GM12878 (cell line): ENCODE measurements around the gene CEP250. TPM values are rescaled to one million over a fixed set of nuclear protein-coding genes. Genes with fewer than 3 reads are reported as not detected.

Source experiments
- ATF7 ChIP-seq: fragments of 450-650 bp; IDR thresholded peaks from 2 replicates; pipeline ENCODE4 v1.6.1; 2016; ENCODE audit warnings: low read depth, mild to moderate bottlenecking
- BMI1 ChIP-seq: fragments of 450-650 bp; IDR thresholded peaks from 2 replicates; pipeline ENCODE4 v1.6.1; 2016; ENCODE audit warnings: mild to moderate bottlenecking, moderate library complexity, borderline replicate concordance
- CEBPZ ChIP-seq: fragments of 150-350 bp; IDR thresholded peaks from 2 replicates; pipeline ENCODE4 v1.6.1; 2016; ENCODE audit warnings: low read depth, low read length
- CREM ChIP-seq: IDR thresholded peaks from 2 replicates; pipeline ENCODE4 v1.6.1; 2014; ENCODE audit warnings: antibody characterized with exemption, low read depth
- DPF2 ChIP-seq: fragments of 450-650 bp; IDR thresholded peaks from 2 replicates; pipeline ENCODE4 v1.6.1; 2017; ENCODE audit warnings: mild to moderate bottlenecking
- FOXK2 ChIP-seq: fragments of 450-650 bp; IDR thresholded peaks from 2 replicates; pipeline ENCODE4 v1.6.1; 2017; ENCODE audit warnings: mild to moderate bottlenecking, moderate library complexity
- HDAC6 ChIP-seq: fragments of 200-600 bp; sonication (generic); IDR thresholded peaks from one replicate; pipeline ENCODE4 v1.8.0; 2017; ENCODE audit warnings: antibody characterized with exemption; ENCODE audit not compliant: unreplicated experiment
- IRF4 ChIP-seq: IDR thresholded peaks from 2 replicates; pipeline ENCODE4 v1.6.1; 2011; ENCODE audit warnings: low read depth, low read length
- MTA2 ChIP-seq: fragments of 450-650 bp; IDR thresholded peaks from 2 replicates; pipeline ENCODE4 v1.6.1; 2016; ENCODE audit warnings: low read depth, mild to moderate bottlenecking, moderate library complexity
- NFYA ChIP-seq: IDR thresholded peaks from 2 replicates; pipeline ENCODE4 v1.6.1; 2011; ENCODE audit warnings: low read depth, mild to moderate bottlenecking, low read length, improper control_type of control experiment, borderline replicate concordance
- NR2C1 ChIP-seq: fragments of 450-650 bp; IDR thresholded peaks from 2 replicates; pipeline ENCODE4 v1.6.1; 2017; ENCODE audit warnings: antibody characterized with exemption, mild to moderate bottlenecking, moderate library complexity
- NR2F1 ChIP-seq: fragments of 450-650 bp; conservative IDR thresholded peaks from 2 replicates; pipeline ENCODE4 v1.6.1; 2017; ENCODE audit warnings: mild to moderate bottlenecking
- PAX8 ChIP-seq: fragments of 450-650 bp; IDR thresholded peaks from 2 replicates; pipeline ENCODE4 v1.6.1; 2017; ENCODE audit warnings: mild to moderate bottlenecking, moderate library complexity
- POLR2AphosphoS5 ChIP-seq: IDR thresholded peaks from 2 replicates; pipeline ENCODE4 v1.6.1; 2011; ENCODE audit warnings: mild to moderate bottlenecking, low read length, inconsistent platforms
- PRDM15 ChIP-seq: fragments of 450-650 bp; formaldehyde crosslinking; IDR thresholded peaks from 2 replicates; pipeline ENCODE4 v1.4.0; 2020; ENCODE audit warnings: mild to moderate bottlenecking, moderate library complexity
- RBBP5 ChIP-seq: fragments of 200-600 bp; sonication (generic); conservative IDR thresholded peaks from 2 replicates; pipeline ENCODE4 v1.6.1; 2016
- RUNX3 ChIP-seq: IDR thresholded peaks from 2 replicates; pipeline ENCODE4 v1.6.1; 2012; ENCODE audit warnings: low read length, inconsistent platforms
- SRF ChIP-seq, 2 experiments: IDR thresholded peaks; 2 replicates each; pipeline ENCODE4 v1.6.1; 2011; ENCODE audit warnings: low read depth in 2 of 2, low read length in 2 of 2, mild to moderate bottlenecking in 1 of 2, moderate library complexity in 1 of 2
- TAF1 ChIP-seq: IDR thresholded peaks from 2 replicates; pipeline ENCODE4 v1.6.1; 2011; ENCODE audit warnings: mild to moderate bottlenecking, low read depth, low read length, borderline replicate concordance
- TCF12 ChIP-seq: IDR thresholded peaks from 2 replicates; pipeline ENCODE4 v1.6.1; 2011; ENCODE audit warnings: low read depth, mild to moderate bottlenecking, low read length
- USF1 ChIP-seq: IDR thresholded peaks from 2 replicates; pipeline ENCODE4 v1.6.1; 2011; ENCODE audit warnings: borderline replicate concordance, low read depth, mild to moderate bottlenecking, moderate library complexity, mixed read lengths, low read length; ENCODE audit not compliant: insufficient read depth; ENCODE audit errors: extremely low read length
- YY1 ChIP-seq: IDR thresholded peaks from 2 replicates; pipeline ENCODE4 v1.6.1; 2011; ENCODE audit warnings: low read depth, mild to moderate bottlenecking, low read length
- ZNF274 ChIP-seq: IDR thresholded peaks from one replicate; pipeline ENCODE4 v1.8.0; 2011; ENCODE audit not compliant: insufficient read length, insufficient read depth
- ZSCAN29 ChIP-seq: fragments of 450-650 bp; IDR thresholded peaks from 2 replicates; pipeline ENCODE4 v1.6.1; 2017; ENCODE audit warnings: mild to moderate bottlenecking, moderate library complexity
- ZZZ3 ChIP-seq: IDR thresholded peaks from 2 replicates; pipeline ENCODE4 v1.6.1; 2011; ENCODE audit warnings: low read depth; ENCODE audit not compliant: control insufficient read depth, insufficient read length
- polyA plus RNA-seq, 11 experiments: library from polyadenylated mRNA; depleted of rRNA in 4 of 11; unstranded in 6 of 11; stranded (reverse) in 5 of 11; fragments of >200 nt; fragmentation: Nextera tagmentation in 4 of 11; fragmentation: Illumina TruSeq in 1 of 11; extraction: Ambion mirVana in 4 of 11; extraction: Trizol in 1 of 11; gene quantifications; 1 replicate in 1 of 11; 2 replicates in 10 of 11; pipeline versions ENCODE4 v1.2.1 to v1.2.3, GENCODE V29; 2011 to 2016; ENCODE audit warnings: inconsistent platforms in 2 of 11, missing spikeins in 2 of 11, low read depth in 1 of 11
- total RNA-seq, 4 experiments: library from RNA; depleted of rRNA in 3 of 4; stranded (reverse); fragments of >200 nt in 3 of 4; fragmentation: Illumina TruSeq in 1 of 4; extraction: Trizol in 1 of 4; gene quantifications; 2 replicates each; pipeline versions ENCODE4 v1.2.1 to v1.2.3, GENCODE V29; 2013 to 2021

The CEP250 gene
- total and polyA plus RNA-seq, 10 of the 15 experiments (the other 5 are each of a cell fraction or from before 2014, with no cell fraction given), result 2.4 to 41.6 (median 25.7) TPM

- TF ChIP-seq SRF (IDR thresholded peaks at IDR 0.05; ENCODE audit: low read depth in 2 of 2, low read length in 2 of 2), result no peak; a peak in 1 of 4 replicates
- no peak for TF ChIP-seq ZZZ3
- TF ChIP-seq TCF12, result no peak
- peak; percentile 41; the same call in 1 of the 2 replicates for TF ChIP-seq MTA2
- TF ChIP-seq YY1, result peak; percentile 68
- no peak for TF ChIP-seq IRF4
- TF ChIP-seq HDAC6, result no peak
- peak; percentile 94 for TF ChIP-seq NR2C1
- TF ChIP-seq CREM, result peak; percentile 56; the same call in 1 of the 2 replicates
- TF ChIP-seq CEBPZ, result no peak
- TF ChIP-seq PRDM15 (CRISPR knock-in tag), result no peak
- TF ChIP-seq RBBP5, result no peak
- TF ChIP-seq ZSCAN29, result no peak
- no peak for TF ChIP-seq ZNF274
- TF ChIP-seq RUNX3, result no peak
- TF ChIP-seq TAF1, result peak; percentile 37; the same call in 1 of the 2 replicates
- TF ChIP-seq BMI1, result no peak
- no peak for TF ChIP-seq NFYA
- TF ChIP-seq PAX8, result no peak
- peak; percentile 55; the same call in 1 of the 2 replicates for TF ChIP-seq DPF2
- peak; percentile 94 for TF ChIP-seq NR2F1
- no peak for TF ChIP-seq FOXK2
- TF ChIP-seq POLR2AphosphoS5, result peak; percentile 66
- peak; percentile 32; the same call in 1 of the 2 replicates for TF ChIP-seq ATF7
- no peak for TF ChIP-seq USF1
These were observed 86.6 kb downstream of the CEP250 start, which contains the start of gene ERGIC3 (continued) for GRCh38 chr20:35541783-35542662.
